H1 (cell line): ENCODE data around the gene INVS.

Source experiments
- CHD2 ChIP-seq: IDR thresholded peaks from 2 replicates; pipeline ENCODE4 v1.6.1; 2012; ENCODE audit warnings: low read length, improper control_type of control experiment
- GABPA ChIP-seq: IDR thresholded peaks from 2 replicates; pipeline ENCODE4 v1.6.1; 2011; ENCODE audit warnings: mild to moderate bottlenecking, low read length, moderate library complexity, borderline replicate concordance; ENCODE audit not compliant: insufficient read depth
- MAFK ChIP-seq: IDR thresholded peaks from 2 replicates; pipeline ENCODE4 v1.6.1; 2012; ENCODE audit warnings: low read depth, mild to moderate bottlenecking, improper control_type of control experiment, low read length
- POLR2A ChIP-seq, 2 experiments: IDR thresholded peaks; 1 replicate in 1 of 2; 2 replicates in 1 of 2; pipeline ENCODE4 v1.6.1; 2011; ENCODE audit warnings: low read depth in 2 of 2, low read length in 2 of 2, mild to moderate bottlenecking in 2 of 2; ENCODE audit errors: control extremely low read depth in 1 of 2
- POLR2AphosphoS5 ChIP-seq: IDR thresholded peaks from 2 replicates; pipeline ENCODE4 v1.6.1; 2011; ENCODE audit warnings: low read depth, low read length
- RFX5 ChIP-seq: IDR thresholded peaks from 2 replicates; pipeline ENCODE4 v1.6.1; 2011; ENCODE audit warnings: low read depth, low read length, improper control_type of control experiment, borderline replicate concordance
- SUZ12 ChIP-seq: fragments of 200-600 bp; sonication (generic); IDR thresholded peaks from 2 replicates; pipeline ENCODE4 v1.6.1; 2012; ENCODE audit warnings: mild to moderate bottlenecking, inconsistent platforms, low read length, moderate library complexity, mixed read lengths
- TAF1 ChIP-seq: IDR thresholded peaks from 2 replicates; pipeline ENCODE4 v1.6.1; 2011; ENCODE audit warnings: mild to moderate bottlenecking, low read depth, low read length
- YY1 ChIP-seq: IDR thresholded peaks from 2 replicates; pipeline ENCODE4 v1.6.1; 2011; ENCODE audit warnings: low read depth, mild to moderate bottlenecking, low read length
- TF ChIP-seq, protein P1 (sequence below), 3 experiments: IDR thresholded peaks; 1 replicate in 2 of 3; 2 replicates in 1 of 3; pipeline versions ENCODE4 v1.5.1 to v1.6.1; 2011; ENCODE audit warnings: low read length in 3 of 3, mild to moderate bottlenecking in 3 of 3, inconsistent platforms in 2 of 3, low read depth in 1 of 3, moderate library complexity in 1 of 3; ENCODE audit not compliant: insufficient read depth in 1 of 3; ENCODE audit errors: control extremely low read depth in 1 of 3
- TF ChIP-seq, protein P2 (sequence below): IDR thresholded peaks from 2 replicates; pipeline ENCODE4 v1.6.1; 2011; ENCODE audit warnings: low read length, improper control_type of control experiment

DNA sequence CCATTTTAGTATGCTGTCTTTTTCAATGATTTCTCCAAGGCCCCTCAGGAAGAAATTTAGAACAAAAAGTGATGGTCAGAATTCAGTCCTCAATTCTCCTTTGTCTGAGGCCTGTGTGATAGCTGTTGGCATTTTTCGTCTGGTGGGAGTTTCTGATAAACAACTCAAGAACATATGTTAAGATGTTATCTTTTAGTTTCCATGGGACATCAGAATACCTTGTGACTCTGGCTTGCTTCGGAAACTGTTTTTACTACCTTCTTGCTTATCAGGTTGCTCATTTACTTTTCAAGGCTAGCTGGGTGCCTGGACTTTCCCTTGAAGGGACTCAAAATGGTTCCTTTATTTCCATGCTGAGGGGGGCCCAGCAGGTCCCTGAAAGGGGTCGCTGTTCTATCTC, 97.2 kb downstream of the INVS start:
- no peak for TF ChIP-seq MAFK
- TF ChIP-seq RFX5, result no peak
- no peak for TF ChIP-seq POLR2A (IDR thresholded peaks at IDR 0.05; ENCODE audit: control extremely low read depth in 1 of 2, low read depth in 2 of 2, low read length in 2 of 2)
- TF ChIP-seq SUZ12, result no peak
- TF ChIP-seq, protein P1, sequence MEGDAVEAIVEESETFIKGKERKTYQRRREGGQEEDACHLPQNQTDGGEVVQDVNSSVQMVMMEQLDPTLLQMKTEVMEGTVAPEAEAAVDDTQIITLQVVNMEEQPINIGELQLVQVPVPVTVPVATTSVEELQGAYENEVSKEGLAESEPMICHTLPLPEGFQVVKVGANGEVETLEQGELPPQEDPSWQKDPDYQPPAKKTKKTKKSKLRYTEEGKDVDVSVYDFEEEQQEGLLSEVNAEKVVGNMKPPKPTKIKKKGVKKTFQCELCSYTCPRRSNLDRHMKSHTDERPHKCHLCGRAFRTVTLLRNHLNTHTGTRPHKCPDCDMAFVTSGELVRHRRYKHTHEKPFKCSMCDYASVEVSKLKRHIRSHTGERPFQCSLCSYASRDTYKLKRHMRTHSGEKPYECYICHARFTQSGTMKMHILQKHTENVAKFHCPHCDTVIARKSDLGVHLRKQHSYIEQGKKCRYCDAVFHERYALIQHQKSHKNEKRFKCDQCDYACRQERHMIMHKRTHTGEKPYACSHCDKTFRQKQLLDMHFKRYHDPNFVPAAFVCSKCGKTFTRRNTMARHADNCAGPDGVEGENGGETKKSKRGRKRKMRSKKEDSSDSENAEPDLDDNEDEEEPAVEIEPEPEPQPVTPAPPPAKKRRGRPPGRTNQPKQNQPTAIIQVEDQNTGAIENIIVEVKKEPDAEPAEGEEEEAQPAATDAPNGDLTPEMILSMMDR (IDR thresholded peaks at IDR 0.05; ENCODE audit: control extremely low read depth in 1 of 3, insufficient read depth in 1 of 3, low read depth in 1 of 3, low read length in 3 of 3), result no peak
- TF ChIP-seq YY1, result no peak
- TF ChIP-seq TAF1, result no peak
- TF ChIP-seq, protein P2, sequence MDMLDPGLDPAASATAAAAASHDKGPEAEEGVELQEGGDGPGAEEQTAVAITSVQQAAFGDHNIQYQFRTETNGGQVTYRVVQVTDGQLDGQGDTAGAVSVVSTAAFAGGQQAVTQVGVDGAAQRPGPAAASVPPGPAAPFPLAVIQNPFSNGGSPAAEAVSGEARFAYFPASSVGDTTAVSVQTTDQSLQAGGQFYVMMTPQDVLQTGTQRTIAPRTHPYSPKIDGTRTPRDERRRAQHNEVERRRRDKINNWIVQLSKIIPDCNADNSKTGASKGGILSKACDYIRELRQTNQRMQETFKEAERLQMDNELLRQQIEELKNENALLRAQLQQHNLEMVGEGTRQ, result no peak
- no peak for TF ChIP-seq POLR2AphosphoS5
- TF ChIP-seq GABPA, result no peak
- no peak for TF ChIP-seq CHD2
